ENCODE measurements around the gene ECSIT.
"Not testable (repeated sequence)": the region's sequence is repeated elsewhere in the genome, so short reads cannot be mapped to it uniquely, and the experiment has no call there.

Gene ECSIT, protein sequence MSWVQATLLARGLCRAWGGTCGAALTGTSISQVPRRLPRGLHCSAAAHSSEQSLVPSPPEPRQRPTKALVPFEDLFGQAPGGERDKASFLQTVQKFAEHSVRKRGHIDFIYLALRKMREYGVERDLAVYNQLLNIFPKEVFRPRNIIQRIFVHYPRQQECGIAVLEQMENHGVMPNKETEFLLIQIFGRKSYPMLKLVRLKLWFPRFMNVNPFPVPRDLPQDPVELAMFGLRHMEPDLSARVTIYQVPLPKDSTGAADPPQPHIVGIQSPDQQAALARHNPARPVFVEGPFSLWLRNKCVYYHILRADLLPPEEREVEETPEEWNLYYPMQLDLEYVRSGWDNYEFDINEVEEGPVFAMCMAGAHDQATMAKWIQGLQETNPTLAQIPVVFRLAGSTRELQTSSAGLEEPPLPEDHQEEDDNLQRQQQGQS

GRCh38 chr19:11528551-11529341, at the start of gene ECSIT:
Gene ECSIT, minus strand, starts transcription at chr19:11529134. Its CDS starts 9,964 bp downstream, at chr19:11519170.
- DNase-seq: peak; percentile 92

DNA sequence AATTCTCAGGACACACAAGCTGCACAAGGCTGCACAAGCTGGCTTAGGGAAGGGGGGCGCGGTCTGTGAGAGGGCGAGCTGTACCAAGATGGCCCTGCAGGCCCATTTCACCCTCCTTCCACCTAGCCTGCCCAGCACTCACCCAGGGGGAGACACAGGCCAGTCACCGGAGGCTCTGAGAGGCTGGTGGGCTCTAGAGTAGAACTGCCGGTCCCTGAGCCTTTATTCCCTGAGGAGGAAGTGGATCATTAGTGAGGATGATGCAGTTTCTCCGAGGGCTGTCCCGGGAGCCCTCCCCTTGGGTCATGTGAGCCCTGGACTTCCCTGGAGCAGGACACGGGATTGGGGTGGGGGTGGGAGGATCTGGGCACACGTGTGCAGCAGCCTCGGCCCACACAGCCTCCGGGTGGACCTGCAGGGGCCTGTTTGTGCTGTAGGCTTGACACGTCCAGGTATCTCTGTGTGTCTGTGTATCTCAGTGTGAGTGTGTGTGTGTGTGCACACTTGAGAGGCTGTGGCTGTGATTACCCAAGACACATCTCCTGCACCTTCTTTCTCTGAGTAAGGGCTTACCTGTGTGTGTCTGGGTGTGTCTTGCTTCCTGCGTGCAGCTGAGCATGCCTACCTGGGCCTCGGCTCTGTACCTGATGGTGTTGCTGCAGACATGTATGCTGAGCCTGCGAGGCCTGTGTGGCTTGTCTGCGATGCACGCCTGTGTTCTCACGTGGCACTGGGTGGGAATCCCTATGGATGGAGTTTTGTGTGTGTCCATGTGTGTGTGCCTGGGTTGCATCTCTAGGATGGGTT, 48.7 kb upstream of the ECSIT start, which contains the start of gene ACP5:
Gene ACP5 (minus strand): TSS at position 195 of the 807 bp plus-strand sequence. CDS start 328 bp downstream, outside the sequence.
- no peak for DNase-seq

- DNase-seq: no peak
Measured at GRCh38 chr19:11576227-11576626, 47.3 kb upstream of the ECSIT start.

- DNase-seq: no peak
Measured at GRCh38 chr19:11574689-11575088, 45.8 kb upstream of the ECSIT start.

GRCh38 chr19:11573763-11574162, 44.8 kb upstream of the ECSIT start:
- not testable (repeated sequence) for DNase-seq

DNA sequence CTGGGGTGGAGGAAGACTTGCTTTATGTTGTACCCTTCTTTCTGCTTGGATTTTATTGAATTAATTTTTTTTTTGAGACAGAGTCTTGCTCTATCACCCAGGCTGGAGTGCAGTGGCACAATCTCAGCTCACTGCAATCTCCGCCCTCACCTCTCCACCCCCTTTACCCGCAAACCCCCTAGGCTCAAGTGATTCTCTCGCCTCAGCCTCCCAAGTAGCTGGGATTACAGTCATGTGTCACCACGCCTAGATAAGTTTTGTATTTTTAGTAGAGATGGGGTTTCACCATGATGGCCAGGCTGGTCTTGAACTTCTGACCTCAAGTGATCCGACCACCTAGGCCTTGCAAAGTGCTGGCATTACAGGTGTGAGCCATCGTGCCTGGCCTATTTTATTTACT, 44.4 kb upstream of the ECSIT start:
- not testable (repeated sequence) for DNase-seq

DNA sequence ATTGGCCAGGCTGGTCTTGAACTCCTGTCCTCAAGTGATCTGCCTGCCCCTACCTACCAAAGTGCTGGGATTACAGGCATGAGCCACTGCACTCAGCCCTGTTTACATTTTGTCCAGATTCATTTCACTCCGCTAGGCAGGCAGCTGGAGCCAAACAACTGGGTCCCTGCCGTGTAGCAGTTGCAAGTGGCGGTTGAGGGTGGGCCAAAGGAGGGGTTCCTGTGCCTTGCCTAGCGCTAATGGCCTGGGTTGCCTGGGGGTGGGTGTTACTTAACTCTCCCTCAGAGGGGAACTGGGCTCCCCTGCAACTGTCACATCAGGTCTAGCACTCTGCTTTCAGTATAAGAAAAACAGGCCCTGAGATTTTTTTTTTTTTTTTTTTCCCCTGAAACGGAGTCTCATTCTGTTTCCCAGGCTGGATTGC, 41.1 kb upstream of the ECSIT start:
- DNase-seq: no peak

GRCh38 chr19:11566164-11566563, 37.2 kb upstream of the ECSIT start:
- DNase-seq: no peak

GRCh38 chr19:11565649-11565980, 36.7 kb upstream of the ECSIT start:
- DNase-seq: not testable (repeated sequence)

DNA sequence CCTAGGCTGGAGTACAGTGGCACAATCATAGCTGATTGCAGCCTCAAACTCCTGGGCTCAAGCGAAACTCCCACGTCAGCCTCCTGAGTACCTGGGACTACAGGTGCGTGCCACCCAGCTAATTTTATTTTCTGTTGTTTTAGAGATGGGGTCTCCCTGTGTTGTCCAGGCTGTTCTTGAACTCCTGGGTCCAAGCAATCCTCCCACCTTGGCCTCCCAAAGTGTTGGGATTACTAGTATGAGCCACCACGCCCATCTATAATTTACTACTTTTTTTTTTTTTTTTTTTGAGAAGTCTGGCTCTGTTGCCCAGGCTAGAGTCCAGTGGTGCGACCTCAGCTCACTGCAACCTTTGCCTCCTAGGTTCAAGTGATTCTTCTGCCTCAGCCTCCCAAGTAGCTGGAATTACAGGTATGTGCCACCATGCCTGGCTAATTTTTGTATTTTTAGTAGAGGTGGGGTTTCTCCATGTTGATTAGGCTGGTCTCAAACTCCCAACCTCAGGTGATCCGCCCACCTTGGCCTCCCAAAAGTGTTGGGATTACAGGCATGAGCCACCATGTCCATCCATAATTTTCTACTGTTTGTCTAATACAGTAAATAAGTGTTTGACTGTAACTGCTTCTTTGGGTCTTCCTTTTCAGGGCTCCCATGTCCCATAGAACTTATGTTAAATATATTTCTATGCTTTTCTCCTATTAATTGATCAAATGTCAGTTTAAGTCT, 35.3 kb upstream of the ECSIT start:
- not testable (repeated sequence) for DNase-seq

GRCh38 chr19:11563532-11563931, 34.6 kb upstream of the ECSIT start:
- no peak for DNase-seq

DNA sequence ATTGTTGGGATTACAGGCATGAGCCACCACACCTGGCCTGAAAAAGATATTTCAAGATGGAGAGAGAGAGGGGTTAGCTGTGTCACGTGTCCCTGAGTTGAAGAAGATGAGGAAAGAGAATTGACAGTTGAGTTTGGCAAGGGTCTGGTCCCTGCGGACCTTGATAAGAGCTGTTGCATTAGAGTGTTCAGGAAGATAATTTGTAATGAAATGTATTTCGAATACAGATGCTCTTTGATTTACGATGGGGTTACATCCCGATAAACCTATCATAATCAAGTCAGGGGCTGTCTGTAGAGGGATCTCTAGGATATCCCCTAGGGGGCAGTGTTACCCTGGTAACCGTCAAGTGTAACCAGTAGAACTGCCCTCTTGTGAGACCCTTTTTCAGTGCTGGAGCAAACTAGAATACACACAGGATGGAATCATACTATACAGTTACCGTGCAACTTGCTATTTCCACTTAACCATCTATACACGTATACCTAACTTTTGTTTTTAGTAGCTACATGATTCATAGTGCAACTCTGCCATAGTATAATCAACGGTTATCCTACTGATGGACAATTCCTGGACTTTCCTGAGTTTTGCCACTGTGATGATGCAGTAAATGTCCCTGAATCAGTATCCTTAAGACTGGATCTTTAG, 31.6 kb upstream of the ECSIT start:
- DNase-seq: peak; percentile 53

- peak; percentile 99 for DNase-seq
Measured at GRCh38 chr19:11558881-11559828, 30.2 kb upstream of the ECSIT start, which contains the start of gene ELOF1. Gene ELOF1, minus strand, starts transcription at chr19:11559230. Its CDS starts 4,883 bp downstream, at chr19:11554347.

- DNase-seq: no peak
Measured at GRCh38 chr19:11556634-11557420, 27.9 kb upstream of the ECSIT start.

- no peak for DNase-seq
Measured at GRCh38 chr19:11555246-11555645, 26.3 kb upstream of the ECSIT start.

- no peak for DNase-seq
Measured at GRCh38 chr19:11554160-11554559, 25.2 kb upstream of the ECSIT start.

GRCh38 chr19:11552666-11553372, 23.9 kb upstream of the ECSIT start:
- DNase-seq: no peak

- no peak for DNase-seq
Measured at GRCh38 chr19:11551603-11552235, 22.8 kb upstream of the ECSIT start.
